HuH-7.5 (cell line): ENCODE data around the gene WDR5.
A peak's percentile ranks its signal among the peaks of the same experiment; 100 is the strongest.

Experiments used
- DNase-seq: peaks from one replicate; pipeline ENCODE4 v3.0.0; 2011; ENCODE audit warnings: low spot score

Gene WDR5

DNA sequence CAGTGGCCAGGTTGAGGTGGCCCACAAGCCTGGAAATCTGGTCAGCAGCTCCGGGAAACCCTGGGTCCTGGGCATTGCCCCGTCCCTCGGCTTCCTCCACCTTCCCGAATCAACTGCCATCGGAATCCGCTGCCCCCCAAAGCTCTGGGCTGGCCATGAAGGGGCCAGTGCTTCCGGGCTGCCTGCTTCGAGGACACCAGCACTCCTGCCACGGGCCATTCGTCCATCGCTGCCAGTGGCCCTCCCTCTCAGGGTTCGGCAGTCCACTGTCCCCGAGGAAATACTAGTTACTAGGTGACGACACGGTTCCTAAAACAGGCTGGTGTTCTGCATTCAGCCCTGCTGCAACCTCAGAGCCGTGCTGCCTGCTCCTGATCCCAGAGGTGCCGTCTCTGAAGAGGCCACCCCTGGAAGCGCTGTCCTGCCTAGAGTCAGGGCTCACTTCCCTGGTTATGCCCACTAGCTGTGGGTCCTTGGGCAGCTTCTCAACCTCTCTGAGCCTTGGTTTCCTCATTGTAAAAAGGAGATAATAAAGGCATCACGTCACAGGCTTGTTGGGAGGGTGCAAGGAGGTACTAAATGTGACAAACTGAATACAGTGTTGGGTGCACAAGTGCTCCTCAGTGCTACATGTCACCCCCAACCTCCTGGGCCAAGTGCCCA, 3.5 kb upstream of the WDR5 start:
- no peak for DNase-seq

DNA sequence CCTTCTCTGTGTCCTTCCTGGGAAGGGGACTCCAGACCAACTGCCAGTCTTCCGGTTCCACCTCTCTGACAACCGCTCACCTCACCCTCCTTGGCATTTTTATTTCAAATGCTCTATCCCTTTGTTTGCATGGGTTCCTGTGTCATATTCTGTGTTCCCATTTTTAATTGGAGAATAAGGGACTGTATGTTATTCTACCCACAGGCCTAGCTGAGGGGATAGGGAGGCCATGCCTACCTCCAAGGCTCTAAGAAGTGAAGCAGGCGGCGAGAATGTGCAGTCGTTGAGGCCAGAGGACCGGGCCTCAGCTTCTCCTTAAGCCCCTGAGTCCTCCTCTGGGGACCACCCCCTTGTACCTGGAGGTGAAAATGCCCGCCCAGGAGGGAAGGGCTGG, 936 bp upstream of the WDR5 start:
- DNase-seq = no peak

DNA sequence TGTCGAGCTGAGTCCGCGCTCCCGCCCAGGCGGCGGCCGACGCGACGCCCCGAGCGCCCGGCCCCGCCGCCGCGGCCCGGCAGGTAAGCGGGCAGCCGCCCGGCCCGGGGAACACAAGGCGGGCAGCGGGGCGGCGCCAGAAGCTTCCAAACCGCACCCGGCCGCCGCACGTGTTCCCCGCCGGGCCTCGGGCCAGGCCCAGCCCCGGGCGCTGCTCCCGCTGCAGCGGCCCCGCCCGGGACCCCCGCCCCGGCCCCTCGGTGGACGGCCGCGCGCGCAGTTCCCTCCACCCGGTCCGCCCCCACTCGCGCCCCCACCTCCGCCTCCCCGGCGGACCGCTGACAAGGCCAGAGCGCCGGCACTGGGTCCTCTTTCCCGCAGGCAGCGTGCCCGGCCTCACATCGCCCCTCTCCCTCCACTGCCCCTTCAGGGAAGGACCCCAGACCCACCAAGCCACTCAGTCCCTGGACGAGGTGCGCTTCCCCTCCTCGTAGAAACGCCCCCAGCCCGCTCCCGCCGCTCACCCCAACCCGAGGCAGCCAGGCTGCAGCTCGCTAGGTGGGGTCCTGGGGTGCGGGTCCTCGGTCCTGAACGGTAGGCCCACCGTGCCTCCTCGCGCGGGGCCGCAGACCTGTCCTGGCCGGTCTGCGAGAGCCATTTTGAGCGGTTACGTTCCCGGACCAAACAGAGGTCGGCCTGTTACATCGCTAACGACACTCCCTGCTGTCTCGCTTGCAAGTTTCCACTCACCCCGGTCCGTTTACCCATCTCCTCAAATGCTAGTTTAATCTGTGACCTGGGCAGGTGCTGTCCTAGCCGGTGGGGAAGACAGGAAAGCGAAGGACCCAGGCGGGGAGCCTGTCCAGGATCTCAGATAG, 475 bp downstream of the WDR5 start:
- peak; percentile 61 for DNase-seq

DNA sequence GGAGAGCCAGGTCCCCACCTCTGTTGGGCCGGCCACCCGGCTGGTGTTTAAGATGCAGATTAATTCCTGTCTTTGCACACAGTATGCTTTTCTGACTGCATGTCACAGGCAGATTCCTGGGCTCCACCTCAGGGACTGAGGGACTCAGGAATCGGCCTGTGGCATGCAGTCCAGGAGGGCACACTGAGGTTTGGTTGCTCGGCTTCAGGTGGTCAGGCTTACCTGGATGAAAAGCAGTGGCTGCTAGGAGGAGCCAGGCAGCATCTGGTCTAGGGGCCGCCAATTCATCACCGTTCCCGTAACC, 1.1 kb downstream of the WDR5 start:
- DNase-seq = no peak

DNA sequence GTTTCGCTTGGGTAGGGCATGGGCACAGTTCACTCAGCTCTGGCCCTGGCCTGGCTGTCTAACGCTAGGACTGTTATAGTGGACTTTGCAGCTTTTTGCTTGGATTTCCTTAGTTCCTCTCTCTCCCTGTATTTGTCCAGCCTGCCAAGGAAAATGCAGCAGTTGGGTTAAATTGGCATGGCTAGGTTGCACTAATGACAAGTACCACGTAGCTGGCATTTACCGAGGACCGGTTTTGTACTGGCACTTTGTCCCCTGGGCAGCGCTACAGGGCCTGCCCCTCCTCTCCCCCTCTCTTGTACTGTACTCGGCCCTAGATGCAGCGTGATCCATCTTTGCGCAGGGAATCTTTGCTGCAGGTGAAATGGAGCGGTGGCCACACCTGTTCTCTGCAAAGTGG, 2.4 kb downstream of the WDR5 start:
- DNase-seq = no peak

DNA sequence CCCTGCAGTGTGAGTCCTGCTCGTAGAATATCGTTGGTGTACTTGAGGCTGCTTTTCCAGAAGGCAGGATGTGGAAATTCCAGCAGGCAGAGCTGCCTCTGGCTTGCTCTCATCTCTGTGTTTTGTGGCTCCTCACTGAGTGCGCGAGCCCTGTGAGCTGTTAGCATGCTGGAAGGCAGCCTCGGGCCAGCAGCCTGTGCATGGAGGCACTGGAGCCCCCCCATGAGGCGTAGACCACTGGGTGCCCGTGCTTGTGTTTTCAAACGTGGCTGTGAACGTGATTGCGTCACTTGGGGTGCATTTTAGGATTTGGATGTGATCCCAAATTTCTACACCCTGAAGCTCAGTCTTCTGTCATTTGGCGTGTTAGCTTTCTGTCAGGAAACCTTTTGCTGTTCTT, 3.2 kb downstream of the WDR5 start:
- no peak for DNase-seq

DNA sequence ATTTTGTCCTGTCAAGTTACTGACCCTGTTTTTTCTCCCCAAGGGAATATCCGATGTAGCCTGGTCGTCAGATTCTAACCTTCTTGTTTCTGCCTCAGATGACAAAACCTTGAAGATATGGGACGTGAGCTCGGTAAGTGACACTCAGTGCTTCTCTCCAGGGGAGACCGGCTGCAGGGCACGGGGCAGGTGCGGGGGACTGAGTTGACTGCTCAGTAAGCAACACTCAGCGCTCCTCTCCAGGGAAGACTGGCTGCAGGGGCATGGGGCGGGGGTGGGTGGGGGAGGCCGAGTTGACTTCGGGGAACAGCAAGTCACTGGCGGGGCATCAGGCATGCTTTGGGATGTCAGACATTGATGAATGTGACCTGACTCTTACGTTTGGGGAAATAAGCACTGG, 6.0 kb downstream of the WDR5 start:
- no peak for DNase-seq

DNA sequence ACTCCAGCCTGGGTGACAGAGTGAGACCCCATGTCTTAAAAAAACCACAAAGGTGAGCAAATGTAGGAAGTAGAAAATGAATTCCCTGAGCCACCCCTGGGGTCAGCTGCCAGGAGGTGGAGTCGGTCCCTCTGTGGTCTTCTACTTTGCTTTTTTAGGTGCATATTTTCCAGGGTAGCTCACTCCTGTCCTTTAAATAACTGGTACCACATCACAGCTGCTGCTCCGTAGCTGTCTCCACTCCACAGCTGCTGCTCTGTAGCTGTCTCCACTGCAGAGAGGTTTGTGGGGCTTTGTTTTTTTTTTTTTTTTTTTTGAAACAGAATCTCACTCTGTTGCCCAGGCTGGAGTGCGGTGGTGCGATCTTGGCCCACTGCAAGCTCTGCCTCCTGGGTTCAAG, 8.9 kb downstream of the WDR5 start:
- no peak for DNase-seq

DNA sequence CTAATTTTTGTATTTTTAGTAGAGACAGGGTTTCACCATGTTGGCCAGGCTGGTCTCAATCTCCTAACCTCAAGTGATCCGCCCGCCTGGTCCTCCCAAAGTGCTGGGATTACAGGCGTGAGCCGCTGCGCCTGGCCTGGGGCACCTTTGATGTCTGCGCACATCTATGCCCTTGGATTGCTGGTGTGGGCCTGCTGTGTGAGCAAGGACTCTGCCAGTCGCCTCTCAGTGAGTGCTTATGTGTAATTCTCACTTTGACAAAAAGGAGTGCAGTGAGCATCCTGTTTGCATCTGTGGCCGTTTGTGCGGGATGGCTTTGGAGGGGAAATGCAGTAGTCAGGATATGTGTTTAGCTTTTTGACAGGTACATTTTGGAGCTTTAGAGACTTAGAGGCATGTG, 9.4 kb downstream of the WDR5 start:
- no peak for DNase-seq

DNA sequence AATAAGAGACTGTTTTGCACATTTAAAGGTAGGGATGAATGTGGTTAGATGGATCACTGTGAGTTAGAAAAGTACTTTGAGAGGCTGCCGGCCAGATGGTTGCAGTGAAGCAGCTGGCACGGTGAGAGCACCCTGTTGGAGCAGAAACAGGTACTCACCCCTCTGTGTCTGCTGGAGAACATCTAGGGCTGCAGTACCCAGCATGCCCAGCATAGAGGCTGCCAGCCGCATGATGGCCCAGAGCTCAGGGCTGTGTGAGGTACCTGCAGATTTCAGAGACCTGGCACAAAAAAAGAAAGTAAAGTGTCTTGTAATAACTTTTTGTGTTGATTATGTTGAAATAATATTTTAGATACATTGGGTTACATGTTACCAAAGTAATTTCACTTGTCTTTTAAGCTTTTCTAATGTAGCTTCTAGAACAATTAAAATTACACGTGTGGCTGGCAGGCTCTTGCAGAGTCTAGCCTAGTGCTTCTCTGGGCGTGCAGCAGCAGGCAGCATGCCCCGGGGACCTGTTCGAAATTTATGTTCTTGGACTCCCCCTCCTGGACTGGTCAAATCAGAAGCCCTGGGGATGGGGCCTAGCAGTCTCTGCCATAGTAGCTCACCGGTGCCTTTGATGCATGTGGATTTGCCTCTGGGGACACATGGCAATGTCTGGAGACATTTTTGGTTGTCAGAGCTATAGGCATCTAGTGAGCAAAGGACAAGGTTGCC, 11.1 kb downstream of the WDR5 start:
- no peak for DNase-seq

DNA sequence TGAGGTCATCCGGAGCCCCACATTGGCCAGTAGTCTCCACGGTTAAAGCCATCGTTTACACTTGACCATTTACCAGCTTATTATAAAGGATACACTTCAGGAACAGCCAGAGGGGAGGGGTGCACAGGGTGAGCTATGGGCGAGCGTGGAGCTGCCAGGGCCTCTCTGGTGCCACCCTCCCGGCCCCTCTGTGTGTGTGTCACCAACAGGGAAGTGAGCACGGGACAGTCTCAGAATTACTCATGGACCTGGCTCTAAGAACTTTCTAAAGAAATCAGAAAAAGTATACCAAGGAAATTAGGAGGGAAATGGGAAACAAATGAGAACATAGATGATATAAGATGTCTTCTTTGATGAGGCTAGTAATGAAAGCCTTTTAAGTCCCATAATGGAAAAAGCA, 13.5 kb downstream of the WDR5 start:
- DNase-seq = no peak

DNA sequence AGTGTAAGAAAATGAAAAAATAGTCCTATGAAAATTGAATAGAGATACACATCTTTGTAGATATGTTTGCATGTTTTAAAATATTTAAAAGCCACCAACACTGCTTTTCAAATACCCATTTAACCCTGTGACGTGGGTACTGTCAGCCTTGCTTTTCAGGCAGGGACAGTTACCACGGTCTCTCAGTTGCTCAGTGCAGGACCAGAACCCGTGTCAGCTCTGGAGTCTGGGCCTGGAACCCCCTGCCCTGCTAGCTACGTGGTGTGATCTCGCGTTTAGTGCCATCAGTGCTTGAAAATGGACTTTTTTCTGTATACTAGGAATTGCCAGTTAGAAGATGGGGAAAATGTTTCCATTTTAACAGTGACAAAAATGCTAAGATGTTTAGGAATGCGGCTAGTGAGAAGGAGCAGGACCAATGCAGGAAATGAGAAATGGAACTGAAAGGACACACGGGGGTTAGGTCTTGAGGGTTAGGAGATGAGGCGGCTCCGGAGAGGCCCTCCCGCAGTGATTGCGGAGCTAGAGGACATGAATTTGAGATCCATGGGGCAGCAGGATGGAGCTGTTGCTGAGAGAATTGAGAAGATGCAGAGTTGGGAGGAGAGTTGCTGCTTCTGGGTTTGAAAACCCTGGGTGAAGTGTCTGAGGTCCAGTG, 14.8 kb downstream of the WDR5 start:
- DNase-seq = no peak

DNA sequence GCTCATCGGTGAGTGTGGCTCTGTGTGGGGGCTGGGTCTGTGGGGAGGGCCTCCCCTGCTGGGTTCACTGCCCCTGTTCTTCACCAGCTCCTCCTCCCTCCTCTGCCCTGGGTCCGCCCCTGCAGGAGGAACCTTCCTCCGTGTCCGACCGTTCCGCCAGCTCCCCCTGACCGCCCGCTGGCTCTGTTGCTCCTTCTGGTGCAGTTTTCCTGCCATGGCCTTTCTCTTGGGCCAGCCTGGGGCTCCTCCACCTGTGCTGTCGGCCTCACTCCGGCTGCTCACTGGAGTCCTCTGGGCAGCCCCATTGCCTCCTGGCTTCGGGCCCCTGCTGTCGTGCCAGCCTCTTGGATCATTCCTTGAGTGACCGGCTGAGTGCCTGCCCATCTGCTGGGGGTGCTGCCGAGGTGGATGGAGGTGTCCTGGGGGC, 16.2 kb downstream of the WDR5 start:
- no peak for DNase-seq

DNA sequence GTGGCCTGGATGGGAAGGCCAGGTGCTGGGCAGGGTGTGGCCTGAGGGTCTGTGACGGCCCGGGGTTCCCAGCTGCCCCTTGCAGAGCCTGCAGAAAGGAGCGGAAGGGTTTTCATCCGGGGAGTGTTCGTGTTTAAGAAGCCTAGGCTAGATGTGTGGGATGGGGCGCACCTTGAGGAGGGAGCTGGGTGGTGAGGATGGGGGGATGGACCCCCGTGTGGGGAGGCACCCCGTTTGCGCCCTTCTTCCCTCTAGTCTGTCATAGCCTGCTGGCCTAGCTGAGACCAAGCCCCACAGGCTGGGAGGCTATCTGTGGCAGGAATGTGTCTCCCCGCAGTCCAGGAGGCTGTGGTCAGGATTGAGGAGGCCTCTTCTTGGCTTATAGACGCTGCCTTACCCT, 16.6 kb downstream of the WDR5 start:
- no peak for DNase-seq

DNA sequence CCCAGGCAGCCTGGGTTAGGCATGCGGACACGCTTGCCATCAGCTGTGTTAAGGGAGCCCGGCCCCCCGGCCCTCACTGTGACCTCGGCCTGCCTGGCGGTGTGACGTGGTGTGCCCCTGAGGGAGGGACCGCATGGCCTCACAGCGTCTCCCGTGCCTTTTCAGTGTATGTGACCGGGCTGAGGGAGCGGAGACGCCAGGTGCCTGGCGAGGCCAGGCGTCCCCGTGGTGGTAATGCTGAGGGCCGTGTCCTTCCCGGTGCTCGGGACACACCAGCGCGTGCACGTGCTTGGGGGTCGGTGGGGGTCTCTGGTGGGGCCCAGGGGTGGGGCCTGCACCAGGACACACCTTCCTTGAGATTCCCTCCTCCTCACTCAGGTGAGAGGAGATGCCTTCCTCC, 17.6 kb downstream of the WDR5 start:
- DNase-seq = no peak

DNA sequence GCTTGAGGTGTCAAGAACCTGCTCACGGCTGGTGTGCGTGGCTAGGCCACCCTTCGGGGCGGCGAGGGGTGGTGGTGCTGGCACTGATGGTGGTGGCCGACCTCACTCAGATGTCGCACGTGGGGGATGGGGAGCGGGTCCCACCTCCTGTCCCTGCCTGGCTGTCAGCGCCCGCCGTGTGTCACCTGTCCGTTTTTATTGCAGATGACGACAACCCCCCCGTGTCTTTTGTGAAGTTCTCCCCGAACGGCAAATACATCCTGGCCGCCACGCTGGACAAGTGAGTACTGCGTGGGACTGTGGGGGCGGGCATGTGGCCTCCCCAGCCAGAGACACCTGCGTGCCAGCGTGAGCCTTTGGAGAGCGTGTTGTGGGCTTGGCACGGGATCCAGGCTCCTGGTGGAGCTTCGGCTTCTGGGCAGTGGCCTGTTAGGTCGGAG, 18.4 kb downstream of the WDR5 start:
- DNase-seq = no peak

DNA sequence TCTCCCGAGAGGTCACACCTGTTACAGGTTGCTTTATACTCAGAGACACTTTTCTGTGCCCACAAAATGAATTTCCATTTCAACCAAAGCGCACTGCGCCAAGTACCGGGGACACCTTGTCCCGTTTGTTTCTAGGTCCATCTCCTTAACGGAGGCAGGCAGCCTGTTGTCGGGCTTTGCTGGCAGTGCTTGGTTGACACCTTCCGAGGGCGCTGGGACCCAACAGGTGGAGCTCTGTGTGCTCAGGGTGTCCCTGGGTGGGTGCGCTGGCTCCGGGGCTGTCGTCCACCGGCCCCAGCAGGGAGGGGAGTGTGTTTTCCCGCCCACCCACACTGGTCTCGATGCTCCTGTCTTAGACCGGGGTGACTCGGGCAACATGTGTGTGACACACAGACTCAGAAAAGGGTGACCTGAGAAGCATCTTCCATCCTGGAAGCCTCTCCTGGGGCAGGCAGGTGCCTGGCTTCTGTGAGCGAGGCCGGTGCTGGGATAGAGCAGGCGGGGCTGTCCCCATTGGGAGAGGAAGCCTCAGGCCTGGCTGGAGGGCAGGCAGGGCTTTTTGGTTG, 20.0 kb downstream of the WDR5 start:
- no peak for DNase-seq

DNA sequence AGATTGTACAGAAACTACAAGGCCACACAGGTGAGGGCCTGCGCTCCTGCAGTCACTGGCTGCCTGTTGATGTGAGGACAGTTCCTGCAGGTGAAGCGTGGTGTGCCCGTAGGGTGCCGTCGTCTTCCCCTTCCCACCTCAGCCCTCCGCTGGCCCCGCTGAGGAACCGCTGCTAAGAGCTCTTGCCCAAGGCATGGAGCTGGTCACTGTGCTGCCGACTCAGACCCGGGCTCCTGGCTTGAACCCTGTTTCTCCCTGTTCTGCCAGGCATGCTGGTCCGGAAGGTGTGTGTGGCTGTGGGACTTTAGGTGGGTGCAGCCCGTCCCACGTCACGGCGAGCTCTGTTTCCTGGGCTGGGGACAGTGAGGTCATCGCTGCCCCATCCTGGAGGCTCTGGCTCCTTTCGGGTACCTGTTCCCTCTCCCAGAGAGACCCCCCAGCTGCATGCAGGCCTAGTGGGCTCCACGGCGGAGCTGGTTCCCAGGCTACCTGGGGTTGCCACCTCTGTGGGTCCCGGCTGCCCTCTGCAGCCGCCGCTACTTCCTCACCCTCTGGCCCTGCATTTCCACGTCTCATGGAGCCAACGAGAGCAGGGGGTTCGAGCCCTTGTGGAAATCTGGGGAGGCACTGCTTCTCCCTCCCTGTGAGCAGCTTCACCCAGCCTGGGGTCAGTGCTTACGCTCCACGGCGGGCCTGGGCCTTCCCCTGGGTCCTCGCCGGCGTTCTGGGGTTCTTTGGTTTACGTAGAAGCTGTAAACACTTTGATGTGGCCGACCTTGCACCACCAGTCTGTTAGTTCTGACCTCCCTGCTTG, 20.9 kb downstream of the WDR5 start:
- no peak for DNase-seq

DNA sequence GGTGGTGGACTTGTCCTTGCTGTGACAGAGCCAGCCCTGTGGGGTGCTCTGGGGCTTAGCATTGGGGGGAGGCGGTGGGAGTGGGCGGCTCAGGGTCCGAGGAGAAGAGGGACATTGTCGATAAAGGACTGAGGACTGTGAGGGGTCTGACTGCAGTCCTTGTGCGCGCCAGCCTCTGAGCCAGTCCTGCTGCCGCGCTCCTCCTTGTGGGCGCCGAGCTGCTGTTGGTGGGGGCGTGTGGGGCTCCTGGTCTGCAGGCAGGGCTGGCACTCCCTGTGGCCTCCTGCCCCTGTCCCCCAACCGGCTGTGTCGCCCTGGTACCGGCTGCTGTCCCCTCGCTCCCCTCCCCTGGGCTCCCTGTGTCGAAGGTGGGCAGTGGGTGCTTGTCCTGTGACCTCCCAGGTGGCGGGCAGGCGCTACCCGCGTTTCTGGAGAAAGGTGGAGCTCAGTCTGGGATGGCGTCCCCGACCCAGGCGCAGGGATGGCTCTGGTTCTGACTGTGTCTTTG, 21.6 kb downstream of the WDR5 start:
- no peak for DNase-seq

DNA sequence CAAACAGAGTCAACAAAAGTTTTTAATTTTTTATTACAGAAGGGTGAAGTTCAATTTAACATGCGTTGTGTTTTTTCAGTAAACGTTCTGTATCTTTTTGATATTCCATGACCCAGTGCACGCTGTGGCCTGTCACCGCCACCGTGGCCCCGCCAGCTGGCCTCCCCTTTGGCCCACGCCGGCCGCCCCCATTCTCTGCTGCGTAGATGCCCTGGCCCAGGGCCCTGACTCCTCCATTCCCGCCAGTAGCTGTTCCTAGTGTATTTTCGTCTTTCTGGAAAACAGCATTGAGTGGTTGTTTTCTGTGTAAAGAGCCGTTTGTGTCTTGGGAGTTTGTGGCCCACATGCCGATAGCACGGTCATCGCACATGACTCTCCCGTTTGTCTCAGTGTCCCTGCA, 22.4 kb downstream of the WDR5 start:
- DNase-seq = no peak

DNA sequence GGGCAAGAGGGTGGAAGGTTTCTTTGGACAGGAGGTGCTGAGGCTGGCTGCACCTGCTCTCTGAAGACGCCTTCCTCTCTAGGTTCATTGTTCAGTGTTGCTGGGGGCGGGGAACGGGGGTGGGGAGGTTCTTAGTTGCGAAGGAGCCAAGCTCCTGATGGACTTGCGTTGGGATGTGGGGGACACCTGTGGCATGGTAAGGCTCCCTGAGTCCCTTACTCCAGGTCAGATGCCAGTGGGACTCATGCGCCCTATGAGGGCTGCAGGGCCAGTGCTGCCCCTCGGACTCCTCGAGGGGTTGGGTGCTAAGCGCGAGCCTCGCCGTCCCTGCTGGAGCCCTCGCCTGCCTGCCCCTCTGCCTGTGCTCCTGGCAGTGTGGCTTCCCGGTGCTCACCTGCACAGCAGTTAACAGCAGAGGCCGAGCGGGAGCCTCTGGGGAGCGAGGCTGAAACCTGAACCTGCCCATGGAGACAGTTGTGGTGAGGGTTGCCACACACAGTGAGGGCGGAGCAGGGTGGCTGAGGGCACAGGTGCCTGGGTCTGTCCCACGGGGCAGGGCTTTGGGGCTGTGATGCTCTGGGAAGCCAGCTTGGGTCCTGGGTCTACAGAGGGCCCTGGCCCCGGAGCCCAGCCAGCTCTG, 23.0 kb downstream of the WDR5 start:
- DNase-seq = no peak
